Smooth muscle cell of trachea (primary cell): ENCODE measurements around the gene ELAVL1. TPM values are rescaled to one million over a fixed set of nuclear protein-coding genes. Genes with fewer than 3 reads are reported as not detected.

Experiments used
- total RNA-seq: library from RNA; depleted of rRNA; stranded (reverse); fragments of >200 nt; gene quantifications from 2 replicates; pipeline ENCODE4 v1.2.1, GENCODE V29; 2014

ELAVL1 gene
- 32.9 and 47.0 TPM in 2 replicates for total RNA-seq

DNA sequence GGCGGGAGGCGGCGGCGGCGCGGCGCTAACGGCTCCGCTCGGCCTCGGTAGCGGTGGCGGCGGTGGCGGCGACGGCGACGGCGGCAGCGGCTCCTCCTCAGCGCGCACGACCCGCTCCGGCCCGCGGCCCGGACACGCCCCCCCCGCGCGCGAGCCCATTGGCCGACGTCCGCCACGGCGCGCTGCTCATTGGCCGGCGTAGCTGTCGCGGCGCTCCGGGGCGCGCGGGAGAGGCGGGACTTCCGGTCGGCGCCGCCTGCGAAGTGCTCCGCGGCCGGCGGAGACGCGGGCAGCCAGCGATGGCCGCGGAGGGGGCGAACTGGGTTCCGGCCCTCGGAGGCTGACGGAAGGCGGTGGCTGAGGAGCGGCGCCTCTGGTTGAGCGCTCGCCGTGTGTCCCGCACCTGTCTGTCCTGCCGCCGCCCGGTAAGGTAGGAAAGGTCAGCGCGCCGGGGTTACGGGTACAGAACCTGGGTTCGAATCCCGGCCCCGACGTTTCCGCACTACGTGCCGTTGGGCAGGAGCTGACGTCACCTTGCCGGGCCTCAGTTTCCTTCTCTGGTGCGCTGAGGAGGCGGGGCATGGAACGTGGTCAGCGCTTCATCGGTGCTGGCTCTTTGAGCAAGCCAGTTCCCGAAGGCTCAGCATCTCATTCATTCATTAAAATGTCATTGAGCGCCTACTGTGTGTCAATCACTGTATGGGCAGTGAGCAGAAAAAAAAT, at the start of gene ELAVL1:
ELAVL1 (minus strand) TSS at position 108 of the 723 bp plus-strand sequence. CDS start 13,826 bp downstream, outside the sequence.

DNA sequence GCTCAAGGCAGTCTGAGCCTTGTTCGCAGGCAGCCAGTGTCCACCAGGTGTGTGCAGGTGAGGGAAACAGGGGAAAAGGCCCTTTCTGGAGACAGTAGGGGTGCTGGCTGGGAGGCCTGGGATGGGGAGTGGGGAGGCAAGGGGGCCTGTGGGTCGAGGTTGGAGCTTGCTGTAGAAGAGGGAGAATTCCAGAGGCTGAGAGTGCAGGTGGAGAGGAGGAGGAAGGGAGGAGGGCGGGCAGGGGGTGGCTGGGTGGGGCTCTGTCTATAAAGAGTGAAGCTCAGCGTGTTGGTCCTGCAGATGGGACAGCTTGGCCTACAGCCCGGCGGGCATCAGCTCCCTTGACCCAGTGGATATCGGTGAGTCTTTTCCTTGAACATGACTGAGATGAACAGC, 47.0 kb upstream of the ELAVL1 start, which contains the start of gene CCL25:
CCL25 (plus strand) TSS at position 297 of the 396 bp plus-strand sequence. CDS start 290 bp downstream, outside the sequence.

DNA sequence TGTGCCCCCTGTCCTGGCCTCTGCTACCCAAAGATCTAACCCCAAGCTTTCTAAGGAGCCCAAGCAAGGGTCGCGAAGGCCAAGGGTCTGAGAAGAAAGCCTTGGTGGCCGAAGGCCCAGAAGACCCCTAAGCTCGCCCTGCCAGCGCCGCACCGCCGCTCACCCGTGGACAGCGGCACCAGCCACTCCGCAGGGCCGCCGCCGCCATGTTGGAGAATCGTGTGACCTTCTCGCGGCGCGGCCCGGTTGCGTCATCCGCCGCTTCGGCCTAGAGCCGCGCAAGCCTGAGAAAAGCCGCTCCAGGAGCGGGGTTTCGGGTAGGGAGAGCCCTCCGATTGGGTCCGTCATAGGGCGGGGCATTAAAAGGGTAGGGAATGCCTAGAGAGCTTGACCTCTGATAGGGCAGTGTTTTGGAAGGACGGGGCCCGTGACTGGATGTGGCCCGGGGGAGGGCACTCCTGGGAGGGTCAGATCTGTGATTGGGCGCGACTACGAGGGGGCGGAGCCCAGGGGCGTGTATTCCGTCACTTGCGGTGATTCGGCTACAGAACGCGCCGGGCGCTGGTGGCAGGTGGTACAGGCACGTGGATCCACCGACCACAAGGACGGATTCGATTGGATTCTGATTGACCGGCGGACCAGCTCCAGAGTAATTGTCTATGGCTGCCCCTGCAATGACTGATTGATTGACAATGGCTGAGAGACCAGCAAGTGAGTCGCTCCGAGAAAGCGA, 61.8 kb downstream of the ELAVL1 start, which contains the start of gene TIMM44:
TIMM44 (minus strand) TSS at position 223 of the 733 bp plus-strand sequence; CDS start at position 208, 15 bp downstream.

DNA sequence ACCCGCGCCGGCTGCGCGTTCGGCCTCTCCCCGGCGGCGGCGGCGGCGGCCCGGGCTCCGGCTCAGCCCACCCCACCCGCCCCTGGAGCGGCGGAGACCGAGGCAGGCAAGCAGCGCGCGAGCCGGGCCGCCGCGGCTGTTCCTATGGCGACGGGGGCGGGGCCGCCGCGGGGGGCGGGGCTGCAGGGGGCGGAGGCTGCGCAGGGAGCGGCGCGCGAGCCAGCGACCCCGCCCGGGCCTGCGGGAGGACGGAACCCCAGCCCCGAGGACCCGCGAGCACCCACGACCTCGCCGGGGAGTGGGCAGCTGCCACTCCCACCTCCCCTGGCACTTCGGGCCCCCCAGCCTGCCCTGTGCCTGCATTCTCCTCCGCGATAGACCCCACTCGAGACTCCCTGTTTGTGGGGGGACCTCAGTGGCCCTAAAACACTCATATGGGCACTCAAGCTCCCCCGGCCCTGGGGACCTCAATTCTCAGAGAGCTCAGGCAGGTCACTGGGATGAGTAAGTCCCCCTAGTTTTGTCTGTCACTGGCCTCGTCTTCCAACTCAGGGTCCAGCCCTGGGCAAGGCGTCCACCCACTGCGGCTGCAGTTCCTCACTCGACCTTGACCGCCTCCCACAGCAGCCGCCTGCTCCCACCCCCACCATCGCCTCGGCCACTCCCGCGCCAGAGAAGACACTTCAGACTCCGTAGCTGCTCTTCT, 79.3 kb downstream of the ELAVL1 start, which contains the start of gene CTXN1:
CTXN1 (minus strand) TSS at position 115 of the 706 bp plus-strand sequence. CDS start 597 bp downstream, outside the sequence.

DNA sequence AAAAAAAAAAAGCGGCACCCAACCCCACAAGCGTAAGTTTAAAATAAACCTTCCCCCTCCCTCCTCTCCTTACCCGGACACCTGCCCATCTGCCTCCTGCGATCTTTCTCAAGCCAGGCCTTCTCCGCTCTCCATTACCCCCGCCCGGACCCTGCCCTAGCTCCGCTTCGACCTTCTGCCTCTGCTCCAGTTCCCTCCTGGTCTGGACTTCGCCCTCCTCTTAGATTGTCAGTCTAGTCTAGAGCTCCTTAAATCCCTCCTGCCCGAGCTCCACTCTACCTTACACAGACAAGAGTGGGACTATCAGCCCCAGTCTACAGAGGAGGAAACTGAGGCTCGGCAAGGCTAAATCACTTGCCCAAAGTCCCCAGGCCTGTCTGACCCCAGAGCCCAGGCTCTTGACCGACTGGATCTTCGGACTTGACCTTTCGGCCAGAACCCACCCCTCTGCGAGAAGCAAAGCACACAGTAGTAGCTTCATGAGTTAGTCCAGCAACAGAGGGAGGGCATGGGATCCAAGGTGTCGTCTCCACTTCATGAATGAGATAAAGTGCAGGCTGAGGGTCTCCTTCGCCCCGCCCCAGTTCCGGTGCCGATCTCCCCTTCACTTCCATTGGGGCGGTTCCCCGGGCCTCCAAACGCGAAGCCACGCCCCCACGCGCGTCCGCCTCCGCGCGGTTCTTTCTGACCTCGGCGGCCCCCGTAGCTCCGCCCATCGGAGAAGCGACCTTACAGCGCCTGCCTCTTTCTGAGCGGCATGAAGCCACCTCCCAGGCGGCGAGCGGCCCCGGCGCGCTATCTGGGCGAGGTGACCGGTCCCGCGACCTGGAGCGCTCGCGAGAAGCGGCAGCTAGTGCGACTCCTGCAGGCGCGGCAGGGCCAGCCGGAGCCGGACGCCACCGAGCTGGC, 85.6 kb downstream of the ELAVL1 start, which contains the start of gene SNAPC2:
SNAPC2 (plus strand) TSS at position 729 of the 909 bp plus-strand sequence; CDS start at position 758, 29 bp downstream.

DNA sequence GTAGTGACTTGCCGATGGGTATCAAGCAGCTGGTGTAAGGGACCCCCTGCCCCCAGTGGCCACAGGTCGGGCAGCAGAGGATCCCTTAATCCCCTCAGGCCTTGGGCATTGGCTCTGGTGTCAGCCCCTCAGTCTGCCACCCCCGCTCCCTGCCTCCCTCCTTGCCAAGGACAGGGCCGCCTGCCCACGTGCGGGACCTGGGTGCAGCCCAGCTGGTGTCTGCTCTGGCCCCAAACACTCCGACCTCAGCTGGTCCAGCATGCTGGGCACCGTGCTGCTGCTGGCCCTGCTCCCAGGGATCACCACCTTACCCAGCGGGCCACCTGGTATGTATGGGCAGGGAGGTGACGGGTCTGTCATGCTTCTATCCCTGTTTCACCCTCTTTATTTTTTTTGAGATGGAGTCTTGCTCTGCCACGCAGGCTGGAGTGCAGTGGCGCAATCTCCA, 90.8 kb downstream of the ELAVL1 start, which contains the start of gene TGFBR3L:
TGFBR3L (plus strand) TSS at position 233 of the 448 bp plus-strand sequence.

Other genes starting within 250 kb of the ELAVL1 start
- gene CLEC4M, start 242.4 kb downstream of the ELAVL1 start, total RNA-seq = not detected in 2 replicates
- 19.2 and 32.6 TPM in 2 replicates for gene EVI5L, start 175.4 kb downstream of the ELAVL1 start, total RNA-seq
- gene PRR36, start 131.3 kb downstream of the ELAVL1 start, total RNA-seq = under 0.01 TPM in 1 of 2 replicates, not detected in the other
- 6.0 and 7.4 TPM in 2 replicates for gene LRRC8E, start 117.1 kb downstream of the ELAVL1 start, total RNA-seq
- gene MAP2K7, start 101.8 kb downstream of the ELAVL1 start, total RNA-seq = 9.5 and 14.1 TPM in 2 replicates
- 0.58 and 4.1 TPM in 2 replicates for gene TGFBR3L, start 90.8 kb downstream of the ELAVL1 start, total RNA-seq
- gene SNAPC2, start 85.3 kb downstream of the ELAVL1 start, total RNA-seq = 22.3 and 36.7 TPM in 2 replicates
- gene CTXN1, start 79.5 kb downstream of the ELAVL1 start, total RNA-seq = 1.7 and 2.5 TPM in 2 replicates
- gene TIMM44, start 62.0 kb downstream of the ELAVL1 start, total RNA-seq = 46.3 and 48.9 TPM in 2 replicates
- not detected in 2 replicates for gene CCL25, start 47.1 kb upstream of the ELAVL1 start, total RNA-seq
- gene FBN3, start 144.0 kb upstream of the ELAVL1 start, total RNA-seq = not detected in 2 replicates
- gene CERS4, start 203.7 kb upstream of the ELAVL1 start, total RNA-seq = 1.0 and 16.7 TPM in 2 replicates